Testis (tissue), 3 donors: ENCODE data around the gene IRX2. TPM values are rescaled to one million over a fixed set of nuclear protein-coding genes. Genes with fewer than 3 reads are reported as not detected.

Experiments used
- DNase-seq: peaks from one replicate; pipeline ENCODE4 v3.0.0-alpha.2; 2019
- H3K27ac ChIP-seq, 2 donors: fragments of 200-600 bp; sonication (generic); one replicate each; pipeline ENCODE4 v1.5.1; 2019
- H3K27me3 ChIP-seq: fragments of 200-600 bp; sonication (generic); one replicate; pipeline ENCODE4 v1.5.1; 2019
- H3K36me3 ChIP-seq: fragments of 200-600 bp; sonication (generic); one replicate; pipeline ENCODE4 v1.5.1; 2017; ENCODE audit warnings: low read depth; ENCODE audit errors: missing control alignments
- H3K4me1 ChIP-seq: fragments of 200-600 bp; sonication (generic); one replicate; pipeline ENCODE4 v1.5.1; 2019
- H3K4me3 ChIP-seq, 2 donors: fragments of 200-600 bp; sonication (generic); one replicate each; pipeline ENCODE4 v1.5.1; 2017 to 2019
- H3K9me3 ChIP-seq: fragments of 200-600 bp; sonication (generic); one replicate; pipeline ENCODE4 v1.5.1; 2017
- CTCF ChIP-seq, 3 experiments: fragments of 450-650 bp in 2 of 3; fragments of 200-600 bp in 1 of 3; sonication (generic) in 1 of 3; IDR thresholded peaks; one replicate each; pipeline ENCODE4 v1.5.1; 2016 to 2019; ENCODE audit warnings: antibody characterized with exemption in 3 of 3, mild to moderate bottlenecking in 2 of 3, moderate library complexity in 1 of 3
- POLR2A ChIP-seq: fragments of 450-650 bp; IDR thresholded peaks from one replicate; pipeline ENCODE4 v1.6.1; 2017; ENCODE audit warnings: antibody characterized with exemption, mild to moderate bottlenecking, moderate library complexity
- WGBS, 2 donors: methylation state at CpG; one replicate each; pipeline ENCODE4 v1.1.5; 2018; 5-methylcytosine and 5-hydroxymethylcytosine counted together
- intact Hi-C: fragments of 100-400 bp; cut with DNase I; formaldehyde crosslinking; loops from one replicate; pipeline ENCODE4 v1.15.1; 2023; ENCODE audit warnings: low total_unique reads
- polyA plus RNA-seq: library from polyadenylated mRNA; stranded (reverse); fragments of 350-450 nt; fragmentation: Illumina TruSeq; extraction: RNeasy Lipid Tissue Mini Kit (QIAGEN cat#74804); gene quantifications from one replicate; pipeline ENCODE4 v1.2.3, GENCODE V29; 2014; ENCODE audit warnings: low read depth, low replicate concordance; ENCODE audit not compliant: insufficient read depth
- total RNA-seq, 2 donors: library from RNA; depleted of rRNA; stranded (reverse); fragments of >200 nt; gene quantifications; one replicate each; pipeline ENCODE4 v1.2.3, GENCODE V29; 2016

IRX2 gene
- total and polyA plus RNA-seq, 3 donors from 2014 or later = 2.8 to 15.1 (median 9.1) TPM

DNA sequence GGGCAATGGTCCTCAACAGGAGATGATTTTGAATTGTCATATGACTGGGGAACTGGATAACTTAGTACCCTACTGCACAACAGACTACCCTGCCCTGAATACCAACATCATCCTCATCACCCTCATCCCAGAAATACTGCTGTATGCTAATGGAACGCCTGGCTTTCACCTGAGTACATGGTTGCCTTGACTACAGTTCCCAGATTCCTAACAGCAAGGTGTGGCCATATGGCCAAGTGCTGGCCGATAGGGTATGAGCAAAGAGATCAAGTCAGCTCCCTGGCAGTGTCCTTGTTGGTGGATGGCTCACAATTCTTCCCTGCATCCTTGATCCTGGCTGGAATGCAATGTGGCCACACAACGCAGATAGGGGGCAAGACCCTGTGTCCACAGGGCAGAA is 31.2 kb upstream of the IRX2 start:
- no peak overlapping the region for H3K4me3 ChIP-seq
- TF ChIP-seq POLR2A = no peak
- TF ChIP-seq CTCF (IDR thresholded peaks at IDR 0.05) = no peak
- H3K27me3 ChIP-seq = no peaks in the 10 kb centered on the region
- no peaks in the 10 kb centered on the region for H3K9me3 ChIP-seq
- no peak overlapping the region for H3K27ac ChIP-seq
- no peak for DNase-seq
- H3K36me3 ChIP-seq = no peaks in the 10 kb centered on the region
- 88 to 93% methylated on average over 3 of the region's 3 CpGs for WGBS, 2 donors
- H3K4me1 ChIP-seq = no peaks in the 10 kb centered on the region
- intact Hi-C loops = no loop called here

DNA sequence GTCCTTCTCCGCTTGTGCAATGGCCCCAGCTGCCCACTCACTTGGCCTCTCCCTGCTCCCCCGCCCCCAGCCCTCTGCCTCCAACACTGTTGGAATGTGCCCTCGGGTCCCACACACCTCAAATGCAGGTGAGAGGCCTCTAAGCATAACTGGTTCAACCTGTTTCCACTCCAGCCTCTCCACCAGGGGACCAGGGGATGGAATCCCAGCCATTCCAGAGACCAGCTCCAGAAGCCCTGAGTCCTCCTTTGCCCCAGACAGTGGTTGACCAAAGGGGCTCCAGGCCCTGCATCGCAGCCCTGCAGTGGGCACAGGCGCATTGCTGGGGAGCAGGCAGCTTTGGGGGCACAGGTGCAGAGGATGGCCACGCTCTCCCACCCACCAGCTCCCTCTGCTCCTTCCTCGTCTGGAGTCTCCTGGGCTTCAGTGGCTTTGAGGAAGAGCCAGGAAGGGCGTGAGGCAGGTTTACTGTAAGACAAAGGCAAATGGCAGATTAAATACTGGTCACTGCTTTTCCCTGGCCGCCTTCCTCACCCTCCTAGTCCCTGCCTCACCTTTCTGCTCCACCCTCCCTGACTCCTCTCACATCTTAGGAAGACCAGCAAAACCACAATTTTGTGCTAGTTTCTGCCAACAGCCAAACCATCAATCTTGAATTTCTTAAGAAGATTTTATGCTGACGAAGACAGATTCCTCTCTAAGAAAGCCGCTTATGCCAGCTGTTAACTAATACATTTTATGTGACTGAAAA is 29.1 kb upstream of the IRX2 start:
- Histone ChIP-seq H3K27me3 (no peaks in the 10 kb centered on the region), H3K36me3 (no peaks in the 10 kb centered on the region), H3K27ac (no peak overlapping the region), H3K4me3 (no peak overlapping the region), H3K4me1 (no peaks in the 10 kb centered on the region), H3K9me3 (no peaks in the 10 kb centered on the region)
- WGBS, 2 donors = 76 to 78% methylated on average over 9 to 11 of the region's 11 CpGs
- DNase-seq = no peak
- TF ChIP-seq POLR2A (no peak), CTCF (IDR thresholded peaks at IDR 0.05) (no peak)
- intact Hi-C loops = no loop called here

DNA sequence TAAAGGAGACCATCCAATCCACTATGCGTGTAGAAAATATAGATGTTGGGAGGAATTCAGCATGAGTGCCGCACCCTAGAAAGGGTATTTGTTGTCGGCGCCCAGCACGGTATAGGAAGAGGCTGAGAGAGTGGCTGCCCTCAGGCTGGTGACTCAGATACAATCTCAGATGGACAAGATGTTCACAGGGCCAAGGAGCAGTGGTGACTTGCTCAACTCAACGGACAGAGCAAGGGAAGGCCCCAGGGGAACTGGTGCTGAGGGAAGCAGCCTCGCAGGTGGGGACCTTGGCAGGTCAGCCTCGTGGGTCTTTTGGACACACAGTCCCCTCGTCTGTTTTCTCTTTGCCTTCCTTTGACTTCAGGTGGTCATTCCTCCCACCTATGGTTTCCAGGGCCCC is 28.0 kb upstream of the IRX2 start:
- Histone ChIP-seq H3K4me3 (no peak overlapping the region), H3K4me1 (no peaks in the 10 kb centered on the region), H3K27me3 (no peaks in the 10 kb centered on the region), H3K27ac (no peak overlapping the region), H3K36me3 (no peaks in the 10 kb centered on the region), H3K9me3 (no peaks in the 10 kb centered on the region)
- intact Hi-C loops = no loop called here
- TF ChIP-seq POLR2A (no peak), CTCF (IDR thresholded peaks at IDR 0.05) (no peak)
- DNase-seq = no peak
- WGBS, 2 donors = 75 to 82% methylated on average over 9 of the region's 9 CpGs

- no peak overlapping the region for H3K27ac ChIP-seq
- no peak for DNase-seq
- no peaks in the 10 kb centered on the region for H3K9me3 ChIP-seq
- intact Hi-C loops = no loop called here
- no peak for TF ChIP-seq POLR2A
- TF ChIP-seq CTCF (IDR thresholded peaks at IDR 0.05) = no peak
- no peaks in the 10 kb centered on the region for H3K36me3 ChIP-seq
- no peaks in the 10 kb centered on the region for H3K4me1 ChIP-seq
- H3K4me3 ChIP-seq = no peak overlapping the region
- no peaks in the 10 kb centered on the region for H3K27me3 ChIP-seq
- WGBS, 2 donors = 71 to 74% methylated on average over 19 to 20 of the region's 20 CpGs
Observed at GRCh38 chr5:2776337-2777302, 25.1 kb upstream of the IRX2 start.
